ENCODE measurements around the gene TNFAIP3.

Gene TNFAIP3

GRCh38 chr6:137866200-137866913 lies 702 bp upstream of the TNFAIP3 start:
- DNase-seq: no peak

DNA sequence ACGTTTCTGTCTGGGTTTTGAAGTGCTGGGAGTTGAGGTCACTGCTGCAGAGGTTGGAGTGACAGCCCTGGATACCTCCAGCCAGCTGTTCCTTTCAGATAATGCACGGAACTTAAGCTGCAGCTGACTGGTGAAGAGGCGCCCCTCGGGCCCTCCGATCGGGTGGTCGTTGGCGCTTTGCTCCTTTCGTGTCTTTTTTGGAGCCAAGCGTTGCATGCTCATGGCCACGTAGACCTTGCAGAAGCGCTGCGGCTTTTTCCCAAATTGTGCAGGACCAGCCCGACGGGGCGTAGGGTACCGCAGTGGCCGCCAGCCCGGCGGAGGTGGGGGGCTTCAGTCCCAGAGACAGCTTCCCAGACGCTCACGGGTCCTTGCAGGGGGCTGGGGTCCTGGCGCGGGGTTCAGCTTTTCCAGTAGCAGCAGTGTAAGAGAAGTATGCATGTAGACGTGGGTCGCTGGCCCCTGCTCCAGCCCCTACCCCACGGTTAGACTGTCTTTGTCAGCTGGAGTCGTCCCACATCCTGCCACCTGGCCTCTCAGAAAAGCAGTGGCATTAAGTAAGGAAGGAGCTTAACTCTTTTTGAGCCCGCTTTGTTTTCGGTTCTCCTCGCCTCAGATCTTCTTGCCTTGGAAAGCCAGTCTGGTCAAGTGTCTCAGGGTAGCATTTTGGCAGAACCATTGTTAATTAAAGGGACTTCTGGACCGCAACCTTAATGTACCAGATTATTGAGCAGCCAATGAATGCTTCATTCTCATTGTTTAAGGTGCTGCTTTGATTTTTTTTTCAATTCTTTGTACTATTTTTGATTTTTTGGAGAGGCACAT lies 838 bp downstream of the TNFAIP3 start:
- DNase-seq: no peak

DNA sequence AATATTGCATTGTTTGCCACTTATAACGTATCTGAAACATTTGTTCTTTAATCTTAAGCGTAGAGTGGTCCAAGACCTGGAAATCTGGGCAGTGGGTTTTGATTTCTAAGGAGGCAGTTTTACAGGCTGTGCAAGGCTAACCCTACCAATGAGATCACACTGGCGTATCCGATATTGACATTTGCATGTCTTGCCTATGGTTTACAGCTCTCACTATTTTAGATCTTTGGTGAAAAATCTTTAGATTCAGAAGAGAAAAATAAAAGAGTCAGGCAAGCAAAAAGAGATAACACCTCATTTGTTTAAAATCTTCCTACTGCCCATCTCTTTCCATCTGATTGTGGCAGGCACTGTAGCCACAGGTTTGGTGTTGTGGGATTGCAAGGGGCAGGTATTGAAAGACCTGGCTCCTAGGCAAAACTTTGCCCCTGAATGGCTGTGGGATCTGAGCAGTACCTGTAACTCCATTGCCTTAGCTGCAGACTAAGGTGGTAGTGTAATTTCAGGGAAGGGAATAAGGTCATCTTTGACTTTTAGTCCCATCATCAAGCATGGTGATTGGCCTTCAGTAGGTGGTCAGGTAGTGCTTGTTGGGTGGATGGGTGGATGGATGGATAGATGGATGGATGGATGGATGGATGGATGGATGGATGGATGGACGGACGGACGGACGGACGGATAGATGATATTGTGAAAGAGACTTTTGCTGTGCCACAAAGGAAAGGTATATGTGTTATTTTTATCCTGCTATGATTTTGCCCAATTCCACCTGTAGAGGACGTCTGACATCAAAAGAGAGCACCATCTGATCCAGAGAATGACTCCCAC lies 1.9 kb downstream of the TNFAIP3 start:
- DNase-seq: no peak

DNA sequence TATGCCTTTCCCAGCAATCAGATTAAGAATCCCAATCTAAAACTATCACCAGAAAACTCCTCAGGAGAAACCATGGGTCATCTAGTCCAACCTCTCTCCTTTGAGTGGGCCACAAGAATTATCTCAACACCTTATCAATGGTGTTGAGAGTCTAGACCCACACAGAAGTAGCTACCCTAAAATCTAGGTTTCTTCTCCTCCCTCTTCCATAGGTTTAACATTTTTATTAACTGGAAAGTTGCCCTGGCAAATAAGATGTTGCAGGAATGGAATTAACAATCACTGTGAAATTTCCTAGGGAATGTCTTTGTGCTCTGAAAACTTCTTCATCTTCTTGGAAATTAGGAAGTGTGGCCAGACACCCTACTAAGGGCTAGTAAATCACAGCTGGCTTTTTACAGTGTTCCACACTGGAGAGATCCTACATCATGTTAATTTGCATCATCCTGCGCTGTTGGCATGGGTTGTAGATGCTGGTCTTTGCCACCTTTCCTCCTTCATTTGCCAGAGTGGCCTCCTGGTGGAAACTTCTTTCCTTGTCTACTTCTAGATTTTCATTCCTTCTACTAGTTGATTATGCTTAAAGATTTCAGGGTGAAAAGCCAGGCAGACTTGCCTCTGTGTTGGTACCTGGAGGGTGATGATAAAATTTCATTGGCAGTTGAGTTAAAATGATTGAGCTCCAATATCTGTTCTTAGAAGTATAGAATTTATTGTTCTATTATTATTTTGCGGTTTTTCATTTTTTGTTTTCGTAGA lies 2.7 kb downstream of the TNFAIP3 start:
- no peak for DNase-seq

- DNase-seq: no peak
Measured at GRCh38 chr6:137870308-137870644, 3.2 kb downstream of the TNFAIP3 start.

- no peak for DNase-seq
Measured at GRCh38 chr6:137870744-137871247, 3.7 kb downstream of the TNFAIP3 start.

DNA sequence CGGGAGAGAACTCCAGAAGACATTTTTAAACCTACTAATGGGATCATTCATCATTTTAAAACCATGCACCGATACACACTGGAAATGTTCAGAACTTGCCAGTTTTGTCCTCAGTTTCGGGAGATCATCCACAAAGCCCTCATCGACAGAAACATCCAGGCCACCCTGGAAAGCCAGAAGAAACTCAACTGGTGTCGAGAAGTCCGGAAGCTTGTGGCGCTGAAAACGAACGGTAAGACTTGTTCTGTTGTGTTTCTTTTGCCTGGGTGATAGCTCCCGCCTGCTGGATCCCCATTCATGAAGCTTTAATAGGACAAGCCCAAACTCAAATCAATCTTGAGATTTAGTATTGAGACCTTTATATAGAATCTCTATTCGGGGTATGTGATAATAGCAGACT lies 4.2 kb downstream of the TNFAIP3 start:
- DNase-seq: no peak

GRCh38 chr6:137871831-137872454 lies 4.9 kb downstream of the TNFAIP3 start:
- no peak for DNase-seq

GRCh38 chr6:137872581-137873115 lies 5.6 kb downstream of the TNFAIP3 start:
- no peak for DNase-seq

- DNase-seq: no peak
Measured at GRCh38 chr6:137873273-137873762, 6.3 kb downstream of the TNFAIP3 start.

- DNase-seq: no peak
Measured at GRCh38 chr6:137874204-137875057, 7.4 kb downstream of the TNFAIP3 start.

GRCh38 chr6:137875058-137875520 lies 8.0 kb downstream of the TNFAIP3 start:
- no peak for DNase-seq

DNA sequence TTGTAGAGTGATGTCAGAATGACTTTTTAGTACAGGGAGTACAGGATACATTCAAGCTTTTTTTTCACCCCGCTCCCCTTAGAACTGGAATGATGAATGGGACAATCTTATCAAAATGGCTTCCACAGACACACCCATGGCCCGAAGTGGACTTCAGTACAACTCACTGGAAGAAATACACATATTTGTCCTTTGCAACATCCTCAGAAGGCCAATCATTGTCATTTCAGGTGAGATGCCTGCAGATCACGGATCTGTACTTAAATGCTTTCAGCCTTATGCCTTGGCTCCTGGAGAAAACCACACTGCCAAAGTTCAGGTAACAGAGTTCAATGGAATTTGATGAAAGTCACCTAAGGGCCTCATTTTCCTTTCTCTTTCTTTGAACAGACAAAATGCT lies 8.5 kb downstream of the TNFAIP3 start:
- no peak for DNase-seq

DNA sequence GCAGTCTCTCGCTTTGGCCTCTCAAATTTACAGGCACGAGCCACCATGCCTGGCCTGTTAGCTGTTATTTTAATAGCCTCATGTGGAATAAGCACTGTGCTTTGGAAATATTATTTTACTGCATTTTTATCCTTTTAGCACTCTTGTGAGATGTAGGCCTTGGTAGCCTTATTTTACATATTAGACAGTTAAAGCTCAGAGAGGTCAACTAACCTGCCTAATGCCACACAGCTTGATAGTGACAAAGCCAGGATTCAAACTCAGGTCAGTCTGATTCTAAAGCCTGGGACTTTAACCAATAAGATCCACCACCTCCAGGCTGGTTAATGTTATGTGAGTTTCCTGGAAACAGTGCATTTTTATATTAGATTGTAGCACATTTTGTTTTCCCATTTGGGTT lies 9.5 kb downstream of the TNFAIP3 start:
- DNase-seq: no peak

DNA sequence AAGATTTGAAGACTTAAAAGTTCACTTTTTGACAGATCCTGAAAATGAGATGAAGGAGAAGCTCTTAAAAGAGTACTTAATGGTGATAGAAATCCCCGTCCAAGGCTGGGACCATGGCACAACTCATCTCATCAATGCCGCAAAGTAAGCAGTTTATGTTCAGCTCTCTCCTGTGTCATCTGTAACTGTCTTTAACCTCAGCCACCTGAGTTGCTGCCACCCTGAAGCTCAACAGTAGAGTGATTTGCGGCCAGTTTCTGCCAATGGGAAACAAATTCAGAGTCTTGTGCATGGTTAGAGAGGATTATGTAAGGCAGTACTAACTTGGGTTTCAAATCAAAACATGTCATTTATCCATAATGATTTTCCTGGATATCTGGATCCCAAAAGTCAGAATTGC lies 10.1 kb downstream of the TNFAIP3 start:
- DNase-seq: no peak

GRCh38 chr6:137877606-137878005 lies 10.5 kb downstream of the TNFAIP3 start:
- no peak for DNase-seq

DNA sequence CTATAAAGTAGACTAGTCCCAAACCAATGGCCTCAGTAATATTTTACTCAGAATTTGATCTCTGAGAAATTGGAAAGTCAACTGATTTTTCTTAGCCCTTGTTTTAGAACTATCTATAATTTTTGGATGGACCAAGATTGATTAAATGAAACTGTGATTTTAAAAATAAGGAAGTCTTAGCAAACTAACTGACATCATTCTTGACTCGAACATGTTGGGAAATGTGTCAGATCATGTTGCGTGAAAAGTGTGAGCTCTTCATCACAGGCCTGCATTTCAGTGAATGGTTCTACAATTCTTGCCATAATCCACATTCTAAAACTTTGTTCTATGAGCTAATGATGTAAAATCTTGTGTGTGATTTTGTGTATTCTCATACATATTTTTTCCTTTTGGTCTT lies 11.0 kb downstream of the TNFAIP3 start:
- no peak for DNase-seq

DNA sequence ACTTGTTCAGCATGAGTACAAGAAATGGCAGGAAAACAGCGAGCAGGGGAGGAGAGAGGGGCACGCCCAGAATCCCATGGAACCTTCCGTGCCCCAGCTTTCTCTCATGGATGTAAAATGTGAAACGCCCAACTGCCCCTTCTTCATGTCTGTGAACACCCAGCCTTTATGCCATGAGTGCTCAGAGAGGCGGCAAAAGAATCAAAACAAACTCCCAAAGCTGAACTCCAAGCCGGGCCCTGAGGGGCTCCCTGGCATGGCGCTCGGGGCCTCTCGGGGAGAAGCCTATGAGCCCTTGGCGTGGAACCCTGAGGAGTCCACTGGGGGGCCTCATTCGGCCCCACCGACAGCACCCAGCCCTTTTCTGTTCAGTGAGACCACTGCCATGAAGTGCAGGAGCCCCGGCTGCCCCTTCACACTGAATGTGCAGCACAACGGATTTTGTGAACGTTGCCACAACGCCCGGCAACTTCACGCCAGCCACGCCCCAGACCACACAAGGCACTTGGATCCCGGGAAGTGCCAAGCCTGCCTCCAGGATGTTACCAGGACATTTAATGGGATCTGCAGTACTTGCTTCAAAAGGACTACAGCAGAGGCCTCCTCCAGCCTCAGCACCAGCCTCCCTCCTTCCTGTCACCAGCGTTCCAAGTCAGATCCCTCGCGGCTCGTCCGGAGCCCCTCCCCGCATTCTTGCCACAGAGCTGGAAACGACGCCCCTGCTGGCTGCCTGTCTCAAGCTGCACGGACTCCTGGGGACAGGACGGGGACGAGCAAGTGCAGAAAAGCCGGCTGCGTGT lies 11.6 kb downstream of the TNFAIP3 start:
- DNase-seq: no peak

- no peak for DNase-seq
Measured at GRCh38 chr6:137879299-137879698, 12.2 kb downstream of the TNFAIP3 start.

All from cortex of kidney (tissue), 1 donor.